Smooth muscle cell (in vitro differentiated cells): ENCODE data around the gene TRAF4. TPM values are rescaled to one million over a fixed set of nuclear protein-coding genes. Genes with fewer than 3 reads are reported as not detected.
"Not testable (repeated sequence)": the region's sequence is repeated elsewhere in the genome, so short reads cannot be mapped to it uniquely, and the experiment has no call there.

Experiments used
- DNase-seq: peaks from one replicate; lab custom pipeline; 2025; ENCODE audit not compliant: unreplicated experiment; lab: John Stamatoyannopoulos, UW
- H2AFZ ChIP-seq: fragments of 200-600 bp; sonication (generic); 2 replicates; pipeline ENCODE4 v1.6.0; 2016; ENCODE audit warnings: antibody characterized with exemption, low read depth, mild to moderate bottlenecking
- H3F3A ChIP-seq: fragments of 200-600 bp; sonication (generic); 2 replicates; pipeline ENCODE4 v1.6.0; 2017; ENCODE audit warnings: antibody characterized with exemption, low read depth
- H3K27ac ChIP-seq: fragments of 200-600 bp; sonication (generic); 2 replicates; pipeline ENCODE4 v1.5.1; 2016; ENCODE audit warnings: low read depth, mild to moderate bottlenecking
- H3K27me3 ChIP-seq: fragments of 200-600 bp; sonication (generic); 2 replicates; pipeline ENCODE4 v1.6.1; 2016; ENCODE audit warnings: low read depth, mild to moderate bottlenecking
- H3K36me3 ChIP-seq: fragments of 200-600 bp; sonication (generic); 2 replicates; pipeline ENCODE4 v1.5.1; 2016; ENCODE audit warnings: low read depth
- H3K4me1 ChIP-seq: fragments of 200-600 bp; sonication (generic); 2 replicates; pipeline ENCODE4 v1.5.1; 2016; ENCODE audit warnings: low read depth
- H3K4me2 ChIP-seq: fragments of 200-600 bp; sonication (generic); 2 replicates; pipeline ENCODE4 v1.6.0; 2016; ENCODE audit warnings: mild to moderate bottlenecking
- H3K4me3 ChIP-seq: fragments of 200-600 bp; sonication (generic); 2 replicates; pipeline ENCODE4 v1.5.1; 2016; ENCODE audit warnings: mild to moderate bottlenecking
- H3K79me2 ChIP-seq: fragments of 200-600 bp; sonication (generic); 2 replicates; pipeline ENCODE4 v1.6.0; 2016; ENCODE audit warnings: low read depth, mild to moderate bottlenecking
- H3K9ac ChIP-seq: fragments of 200-600 bp; sonication (generic); 2 replicates; pipeline ENCODE4 v1.6.0; 2016; ENCODE audit warnings: low read depth
- H3K9me3 ChIP-seq: fragments of 200-600 bp; sonication (generic); replicated peaks from 2 replicates; pipeline ENCODE4 v1.5.1; 2016; ENCODE audit warnings: low read depth
- H4K20me1 ChIP-seq: fragments of 200-600 bp; sonication (generic); 2 replicates; pipeline ENCODE4 v1.6.0; 2016; ENCODE audit warnings: low read depth
- CTCF ChIP-seq: fragments of 200-600 bp; sonication (generic); IDR thresholded peaks from 2 replicates; pipeline ENCODE4 v1.5.1; 2017; ENCODE audit warnings: borderline replicate concordance, mild to moderate bottlenecking, antibody characterized with exemption; ENCODE audit not compliant: insufficient read depth, poor library complexity, severe bottlenecking
- WGBS: methylation state at CpG from one replicate; pipeline ENCODE4 v1.1.7; 2016; ENCODE audit warnings: low lambda C conversion rate; 5-methylcytosine and 5-hydroxymethylcytosine counted together
- polyA plus RNA-seq: library from polyadenylated mRNA; unstranded; fragments of >200 nt; fragmentation: Nextera tagmentation; extraction: Ambion mirVana; gene quantifications from 2 replicates; pipeline ENCODE4 v1.2.1, GENCODE V29; 2016
- small RNA-seq: library from RNA; depleted of rRNA; stranded (forward); fragments of <200 nt; gene quantifications from one replicate; pipeline ENCODE3, GENCODE V24; 2014
- total RNA-seq: library from RNA; depleted of rRNA; stranded (reverse); fragments of >200 nt; gene quantifications from 2 replicates; pipeline ENCODE4 v1.2.3, GENCODE V29; 2014

TRAF4 gene
- total and polyA plus RNA-seq, 2 experiments from 2014 or later, result 47.5 to 97.0 TPM

GRCh38 chr17:28788100-28788499 lies 44.3 kb downstream of the TRAF4 start:
- H3F3A ChIP-seq, result no peaks in the 10 kb centered on the region
- no peaks in the 10 kb centered on the region for H3K36me3 ChIP-seq
- TF ChIP-seq CTCF, result no peak
- no peak overlapping the region for H3K27ac ChIP-seq
- 96% methylated on average over 4 of the region's 4 CpGs for WGBS
- no peak overlapping the region for H2AFZ ChIP-seq
- H3K27me3 ChIP-seq, result no peaks in the 10 kb centered on the region
- no peak overlapping the region for H3K9ac ChIP-seq
- peaks cover 97% of the 10 kb centered on the region for H4K20me1 ChIP-seq
- no peak overlapping the region for H3K4me2 ChIP-seq
- DNase-seq, result no peak
- H3K79me2 ChIP-seq, result peaks cover 51% of the 10 kb centered on the region
- no peaks in the 10 kb centered on the region for H3K4me1 ChIP-seq
- no peaks in the 10 kb centered on the region for H3K9me3 ChIP-seq
- no peak overlapping the region for H3K4me3 ChIP-seq

DNA sequence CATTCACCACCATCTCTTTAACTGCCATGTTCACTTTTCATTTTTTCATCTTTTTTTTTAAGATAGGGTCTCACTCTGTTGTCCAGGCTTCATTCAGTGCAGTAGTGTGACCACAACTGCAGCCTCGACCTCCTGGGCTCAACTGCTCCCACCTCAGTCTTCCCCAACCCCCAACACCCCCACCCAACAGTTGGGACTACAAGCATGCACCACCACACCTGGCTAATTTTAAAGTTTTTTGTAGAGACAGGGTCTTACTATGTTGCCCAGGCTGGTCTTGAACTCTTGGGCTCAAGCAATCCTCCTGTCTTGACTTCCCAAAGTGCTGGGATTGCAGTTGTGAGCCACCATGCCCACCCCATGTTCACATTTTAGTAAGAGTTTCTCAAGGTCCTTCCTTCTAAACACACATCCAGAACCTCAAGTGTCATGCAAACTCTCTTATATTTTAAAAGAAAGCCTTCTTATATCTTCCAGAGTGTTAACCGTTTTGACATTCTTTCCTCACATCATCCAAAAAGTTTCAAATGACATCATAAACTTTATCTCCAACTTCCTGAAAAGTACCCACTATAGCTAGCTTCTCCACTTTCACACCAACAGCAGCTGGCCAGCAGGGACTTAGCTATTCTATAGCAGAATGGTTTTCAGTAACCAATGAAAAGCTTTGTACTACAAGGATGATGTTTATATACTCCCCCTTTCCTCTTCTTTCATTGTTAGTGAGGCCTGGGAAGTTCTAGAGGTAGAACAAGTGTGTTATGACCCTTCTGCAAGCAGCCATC lies 49.3 kb downstream of the TRAF4 start:
- no peak for TF ChIP-seq CTCF
- H3K27ac ChIP-seq, result no peak overlapping the region
- no peaks in the 10 kb centered on the region for H3F3A ChIP-seq
- H3K4me1 ChIP-seq, result no peaks in the 10 kb centered on the region
- H3K9ac ChIP-seq, result no peak overlapping the region
- H4K20me1 ChIP-seq, result peaks cover 99% of the 10 kb centered on the region
- no peak overlapping the region for H2AFZ ChIP-seq
- H3K79me2 ChIP-seq, result peaks cover 81% of the 10 kb centered on the region
- H3K4me3 ChIP-seq, result no peak overlapping the region
- DNase-seq, result no peak
- no peaks in the 10 kb centered on the region for H3K9me3 ChIP-seq
- WGBS, result 83% methylated on average over 2 of the region's 2 CpGs
- no peaks in the 10 kb centered on the region for H3K36me3 ChIP-seq
- H3K4me2 ChIP-seq, result no peak overlapping the region
- no peaks in the 10 kb centered on the region for H3K27me3 ChIP-seq

GRCh38 chr17:28794846-28795441 lies 51.1 kb downstream of the TRAF4 start:
- H3K9ac ChIP-seq, H3K36me3 ChIP-seq, H3F3A ChIP-seq, H3K4me3 ChIP-seq, H2AFZ ChIP-seq, H3K4me1 ChIP-seq, H3K27me3 ChIP-seq, H3K4me2 ChIP-seq, DNase-seq, H3K27ac ChIP-seq, H3K9me3 ChIP-seq: not testable (repeated sequence)
- WGBS, result 98% methylated on average over 14 of the region's 14 CpGs
- peaks cover 99% of the 10 kb centered on the region for H4K20me1 ChIP-seq
- peaks cover 77% of the 10 kb centered on the region for H3K79me2 ChIP-seq

DNA sequence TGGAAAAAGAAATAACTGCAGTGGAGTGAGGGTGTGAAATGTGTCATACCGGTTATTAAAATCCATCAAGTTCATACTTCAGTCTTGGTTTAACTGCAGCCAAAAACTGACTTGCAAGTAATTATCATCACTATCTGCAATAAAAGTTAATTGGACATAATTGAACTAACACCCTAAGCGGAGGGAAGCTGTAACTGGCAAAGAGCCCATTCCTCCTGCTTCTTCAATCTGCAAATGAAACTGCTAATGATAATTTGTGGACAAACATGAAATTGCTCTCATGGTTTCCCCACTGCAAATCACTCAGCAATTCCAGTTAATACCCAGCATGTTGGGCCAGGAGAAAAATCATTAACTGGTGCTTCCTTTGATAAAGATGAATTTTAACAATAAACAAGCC lies 52.3 kb downstream of the TRAF4 start:
- Histone ChIP-seq H3K4me1 (no peaks in the 10 kb centered on the region), H4K20me1 (peaks cover 100% of the 10 kb centered on the region), H3K79me2 (peaks cover 79% of the 10 kb centered on the region), H3F3A (no peaks in the 10 kb centered on the region), H3K27me3 (no peaks in the 10 kb centered on the region), H3K4me2 (no peak overlapping the region), H3K9ac (no peak overlapping the region), H3K4me3 (no peak overlapping the region), H3K9me3 (no peaks in the 10 kb centered on the region), H3K27ac (no peak overlapping the region), H2AFZ (no peak overlapping the region), H3K36me3 (no peaks in the 10 kb centered on the region)
- 94% methylated on average over 2 of the region's 2 CpGs for WGBS
- DNase-seq, result no peak
- TF ChIP-seq CTCF, result no peak

Small RNA genes within 50 kb of the gene (small RNA-seq; reads per million reads assigned to genes)
- gene SNORD42A, result not detected
- not detected for gene SNORD42B
- not detected for gene SNORD4A
- gene SNORD4B, result not detected

Other genes with a start within 250 kb of the TRAF4 start
- gene FOXN1, start 237.7 kb upstream of the TRAF4 start, total RNA-seq, result 0.36 TPM in 1 of 2 replicates, not detected in the other
- gene FOXN1, start 237.7 kb upstream of the TRAF4 start, polyA plus RNA-seq, result not detected in 2 replicates
- gene UNC119, start 191.4 kb upstream of the TRAF4 start, total RNA-seq, result 46.9 and 48.3 TPM in 2 replicates
- gene UNC119, start 191.4 kb upstream of the TRAF4 start, polyA plus RNA-seq, result 35.9 and 40.2 TPM in 2 replicates
- gene PIGS, start 172.5 kb upstream of the TRAF4 start, total RNA-seq, result 27.4 and 61.3 TPM in 2 replicates
- 69.2 and 75.4 TPM in 2 replicates for gene PIGS, start 172.5 kb upstream of the TRAF4 start, polyA plus RNA-seq
- 72.6 and 106 TPM in 2 replicates for gene ALDOC, start 167.1 kb upstream of the TRAF4 start, total RNA-seq
- 61.7 and 71.5 TPM in 2 replicates for gene ALDOC, start 167.1 kb upstream of the TRAF4 start, polyA plus RNA-seq
- 13.9 and 21.3 TPM in 2 replicates for gene SPAG5, start 145.0 kb upstream of the TRAF4 start, total RNA-seq
- gene SPAG5, start 145.0 kb upstream of the TRAF4 start, polyA plus RNA-seq, result 19.8 and 23.7 TPM in 2 replicates
- gene RSKR, start 129.8 kb upstream of the TRAF4 start, total RNA-seq, result 2.2 and 3.8 TPM in 2 replicates
- 2.0 and 2.3 TPM in 2 replicates for gene RSKR, start 129.8 kb upstream of the TRAF4 start, polyA plus RNA-seq
- 63.5 and 93.3 TPM in 2 replicates for gene BLTP2, start 98.9 kb upstream of the TRAF4 start, total RNA-seq
- 35.1 and 37.1 TPM in 2 replicates for gene BLTP2, start 98.9 kb upstream of the TRAF4 start, polyA plus RNA-seq
- gene SDF2, start 82.1 kb upstream of the TRAF4 start, total RNA-seq, result 78.8 and 88.6 TPM in 2 replicates
- 87.9 and 96.5 TPM in 2 replicates for gene SDF2, start 82.1 kb upstream of the TRAF4 start, polyA plus RNA-seq
- 48.5 and 64.0 TPM in 2 replicates for gene SUPT6H, start 81.8 kb upstream of the TRAF4 start, total RNA-seq
- 22.4 and 26.1 TPM in 2 replicates for gene SUPT6H, start 81.8 kb upstream of the TRAF4 start, polyA plus RNA-seq
- 1.9 and 3.0 TPM in 2 replicates for gene PROCA1, start 32.1 kb upstream of the TRAF4 start, total RNA-seq
- gene PROCA1, start 32.1 kb upstream of the TRAF4 start, polyA plus RNA-seq, result 1.8 and 3.0 TPM in 2 replicates
- gene RAB34, start 26.1 kb upstream of the TRAF4 start, total RNA-seq, result 141 and 208 TPM in 2 replicates
- gene RAB34, start 26.1 kb upstream of the TRAF4 start, polyA plus RNA-seq, result 256 and 289 TPM in 2 replicates
- gene RPL23A, start 24.0 kb upstream of the TRAF4 start, total RNA-seq, result 626 and 629 TPM in 2 replicates
- gene RPL23A, start 24.0 kb upstream of the TRAF4 start, polyA plus RNA-seq, result 1,149 and 1,234 TPM in 2 replicates
- 14.7 and 21.9 TPM in 2 replicates for gene TLCD1, start 17.8 kb upstream of the TRAF4 start, total RNA-seq
- gene TLCD1, start 17.8 kb upstream of the TRAF4 start, polyA plus RNA-seq, result 11.2 and 15.6 TPM in 2 replicates
- gene NEK8, start 15.2 kb upstream of the TRAF4 start, total RNA-seq, result 1.2 and 2.8 TPM in 2 replicates
- 4.6 TPM in 2 replicates for gene NEK8, start 15.2 kb upstream of the TRAF4 start, polyA plus RNA-seq
- 10.6 and 20.5 TPM in 2 replicates for gene FAM222B, start 98.8 kb downstream of the TRAF4 start, total RNA-seq
- 28.0 and 35.9 TPM in 2 replicates for gene FAM222B, start 98.8 kb downstream of the TRAF4 start, polyA plus RNA-seq
- gene ERAL1, start 111.0 kb downstream of the TRAF4 start, total RNA-seq, result 30.0 and 37.6 TPM in 2 replicates
- 58.9 and 59.3 TPM in 2 replicates for gene ERAL1, start 111.0 kb downstream of the TRAF4 start, polyA plus RNA-seq
- 18.1 and 20.1 TPM in 2 replicates for gene FLOT2, start 153.7 kb downstream of the TRAF4 start, total RNA-seq
- 40.1 and 58.3 TPM in 2 replicates for gene FLOT2, start 153.7 kb downstream of the TRAF4 start, polyA plus RNA-seq
- 6.0 and 8.2 TPM in 2 replicates for gene DHRS13, start 159.1 kb downstream of the TRAF4 start, total RNA-seq
- gene DHRS13, start 159.1 kb downstream of the TRAF4 start, polyA plus RNA-seq, result 10.1 and 10.5 TPM in 2 replicates
- 17.8 and 18.9 TPM in 2 replicates for gene PHF12, start 207.5 kb downstream of the TRAF4 start, total RNA-seq
- 12.2 and 14.0 TPM in 2 replicates for gene PHF12, start 207.5 kb downstream of the TRAF4 start, polyA plus RNA-seq